Rectal smooth muscle tissue (tissue), 1 donor: ENCODE results near the gene NTRK3.

ENCODE experiments used
- H3K27ac ChIP-seq: one replicate; pipeline ENCODE4 v1.7.0; 2013; ENCODE audit warnings: low read depth, low read length, inconsistent platforms
- H3K27me3 ChIP-seq: one replicate; pipeline ENCODE4 v1.7.0; 2013; ENCODE audit warnings: low read length; ENCODE audit not compliant: control insufficient read depth, insufficient read depth
- H3K36me3 ChIP-seq: one replicate; pipeline ENCODE4 v1.7.0; 2013; ENCODE audit warnings: low read length; ENCODE audit not compliant: control insufficient read depth, insufficient read depth
- H3K4me1 ChIP-seq: one replicate; pipeline ENCODE4 v1.7.0; 2013; ENCODE audit warnings: low read length; ENCODE audit not compliant: control insufficient read depth, insufficient read depth
- H3K4me3 ChIP-seq: one replicate; pipeline ENCODE4 v1.7.0; 2013; ENCODE audit warnings: low read length
- H3K9ac ChIP-seq: one replicate; pipeline ENCODE4 v1.7.0; 2013; ENCODE audit warnings: low read length

Gene NTRK3

DNA sequence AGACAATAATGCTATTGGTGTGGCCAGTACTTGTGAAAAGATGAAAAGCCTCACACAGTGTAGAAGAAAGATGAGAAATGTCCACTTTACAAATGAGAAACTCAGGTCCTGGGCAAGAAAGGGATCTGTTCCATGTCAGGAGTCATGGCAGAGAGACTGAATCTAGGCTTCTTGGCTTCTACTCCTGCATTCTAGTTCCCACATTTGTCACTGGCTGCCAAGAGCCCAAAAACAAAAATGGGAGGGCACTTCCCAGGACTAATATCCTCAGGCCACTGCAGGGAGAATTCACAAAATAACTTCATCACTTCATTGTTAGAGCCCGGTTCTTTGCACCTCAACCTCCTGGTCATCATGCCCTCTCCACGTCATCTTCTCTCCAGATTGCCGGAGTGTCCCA lies 337.5 kb downstream of the NTRK3 start:
- no peak overlapping the region for H3K27ac ChIP-seq
- H3K4me3 ChIP-seq = no peak overlapping the region

DNA sequence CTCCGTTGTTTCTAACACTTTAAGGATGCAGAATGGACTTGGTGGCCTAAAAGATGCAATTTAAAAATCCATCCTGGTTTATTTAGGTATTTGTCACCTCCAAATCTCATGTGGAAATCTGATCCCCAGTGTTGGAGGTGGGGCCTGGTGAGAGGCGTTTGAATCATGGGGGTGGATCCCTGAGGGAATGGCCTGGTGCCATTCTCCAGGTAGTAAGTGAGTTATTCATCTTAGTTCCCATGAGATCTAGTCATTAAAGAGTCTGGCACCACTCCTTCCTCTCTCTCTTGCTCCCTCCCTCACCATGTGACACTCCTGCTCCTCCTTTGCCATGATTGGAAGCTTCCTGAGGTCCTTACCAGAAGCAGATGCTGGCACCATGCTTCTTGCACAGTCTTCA lies 339.1 kb downstream of the NTRK3 start:
- H3K9ac ChIP-seq = no peak overlapping the region
- no peak overlapping the region for H3K4me3 ChIP-seq
- H3K4me1 ChIP-seq = no peaks in the 10 kb centered on the region
- no peak overlapping the region for H3K27ac ChIP-seq
- H3K36me3 ChIP-seq = no peaks in the 10 kb centered on the region
- H3K27me3 ChIP-seq = no peaks in the 10 kb centered on the region

More for the DNA sequence above, 337.5 kb downstream of the NTRK3 start:
- no peaks in the 10 kb centered on the region for H3K4me1 ChIP-seq
- no peaks in the 10 kb centered on the region for H3K36me3 ChIP-seq
- H3K27me3 ChIP-seq = no peaks in the 10 kb centered on the region
- no peak overlapping the region for H3K9ac ChIP-seq

DNA sequence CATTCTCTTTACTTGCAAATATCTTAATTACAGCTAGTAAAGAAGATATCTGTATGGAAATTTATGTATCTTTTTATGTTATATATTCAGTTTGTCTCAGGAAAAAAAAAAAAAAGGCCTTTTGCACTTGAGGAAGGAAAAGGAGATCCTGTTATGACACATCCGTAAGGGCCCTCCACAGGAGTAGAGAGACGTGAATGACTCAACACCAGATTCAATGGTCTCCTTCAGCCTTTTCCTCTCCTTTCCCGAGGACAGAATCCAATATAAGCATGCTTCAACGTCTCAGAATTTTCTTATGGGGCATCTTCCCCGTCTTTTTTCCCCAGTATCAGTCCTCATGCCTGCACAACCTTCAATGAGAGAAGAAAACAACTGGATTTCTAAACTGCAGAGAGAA lies 340.3 kb downstream of the NTRK3 start:
- Histone ChIP-seq H3K4me3 (no peak overlapping the region), H3K4me1 (no peaks in the 10 kb centered on the region), H3K27ac (no peak overlapping the region), H3K9ac (no peak overlapping the region), H3K27me3 (no peaks in the 10 kb centered on the region), H3K36me3 (no peaks in the 10 kb centered on the region)

DNA sequence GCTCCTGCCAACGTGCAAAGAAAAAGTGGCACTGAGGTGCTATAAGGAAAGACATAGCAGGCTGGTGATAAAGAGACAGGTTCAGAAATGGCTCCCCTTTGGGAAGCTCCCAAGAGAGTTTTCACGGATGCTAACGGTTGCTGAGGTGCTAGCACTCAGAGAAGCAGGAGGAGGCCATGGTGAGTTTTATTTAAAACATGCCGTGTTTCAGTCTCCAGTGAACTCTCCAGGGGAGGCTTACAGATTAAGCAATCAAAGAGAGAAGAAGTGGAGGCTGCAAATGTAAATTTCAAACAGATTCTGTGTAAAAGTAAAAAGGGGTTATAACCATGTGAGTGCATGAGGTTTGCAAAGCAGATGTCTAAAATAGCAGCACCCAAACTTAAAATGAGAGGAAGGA lies 346.2 kb downstream of the NTRK3 start:
- Histone ChIP-seq H3K4me3 (no peak overlapping the region), H3K27me3 (no peaks in the 10 kb centered on the region), H3K4me1 (no peaks in the 10 kb centered on the region), H3K27ac (no peak overlapping the region), H3K9ac (no peak overlapping the region), H3K36me3 (no peaks in the 10 kb centered on the region)

DNA sequence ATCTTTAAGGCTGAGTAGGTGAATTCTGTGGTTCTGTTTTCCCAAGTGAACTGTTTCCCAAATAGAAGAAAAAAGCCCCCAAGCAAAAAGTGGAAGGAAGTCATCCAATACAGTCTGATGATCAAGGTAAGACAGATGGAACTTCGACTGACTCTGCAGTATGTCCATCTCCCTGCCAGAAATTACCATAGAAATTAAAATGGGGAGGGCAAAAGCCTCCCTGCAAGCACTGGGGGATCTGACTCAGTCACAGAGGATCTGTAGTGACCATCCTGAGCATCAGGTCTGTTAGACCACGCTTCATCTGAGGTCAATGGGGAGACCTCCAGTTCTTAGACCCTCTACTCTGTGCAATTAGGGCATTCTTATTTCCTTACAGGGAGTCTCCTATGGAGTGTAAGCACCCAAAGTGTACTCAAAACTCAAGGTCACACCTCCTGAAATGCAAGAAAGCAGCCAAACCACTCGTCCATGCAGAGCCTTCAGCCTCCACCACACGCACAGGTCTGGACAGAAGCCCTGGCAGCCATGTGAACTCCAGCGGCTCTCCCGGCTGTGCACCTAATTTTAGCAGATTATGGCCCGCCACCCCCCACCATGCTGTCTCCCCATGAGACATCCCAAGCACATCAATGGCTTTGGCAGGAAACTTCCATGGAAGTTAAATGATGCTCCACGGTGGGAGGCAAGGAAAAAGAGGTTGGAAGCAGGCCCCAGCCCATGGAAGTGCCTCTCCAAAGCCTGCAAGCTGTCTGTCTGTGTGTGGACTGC lies 348.7 kb downstream of the NTRK3 start:
- Histone ChIP-seq H3K36me3 (no peaks in the 10 kb centered on the region), H3K27ac (no peak overlapping the region), H3K27me3 (no peaks in the 10 kb centered on the region), H3K4me1 (no peaks in the 10 kb centered on the region), H3K9ac (no peak overlapping the region), H3K4me3 (no peak overlapping the region)

DNA sequence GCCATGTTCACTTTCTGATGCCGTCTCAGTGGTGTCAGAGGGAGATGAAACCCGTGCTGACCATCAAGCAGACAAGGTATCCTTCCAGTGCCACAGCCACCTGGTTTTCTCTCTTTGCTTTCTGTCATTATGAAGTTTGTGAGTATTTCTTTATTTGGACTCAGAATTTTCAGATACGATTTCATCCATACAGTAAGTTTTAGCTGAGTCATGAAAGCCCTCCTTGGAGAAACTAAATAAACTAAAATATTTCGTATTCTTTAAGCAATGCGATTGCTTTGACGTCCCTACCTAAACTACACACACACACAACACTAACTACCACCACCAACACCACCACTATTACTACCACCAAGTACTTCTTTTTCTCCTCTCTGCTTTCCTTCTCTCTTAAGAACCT lies 350.1 kb downstream of the NTRK3 start:
- Histone ChIP-seq H3K4me1 (no peaks in the 10 kb centered on the region), H3K27ac (no peak overlapping the region), H3K27me3 (no peaks in the 10 kb centered on the region), H3K36me3 (no peaks in the 10 kb centered on the region), H3K4me3 (no peak overlapping the region), H3K9ac (no peak overlapping the region)

DNA sequence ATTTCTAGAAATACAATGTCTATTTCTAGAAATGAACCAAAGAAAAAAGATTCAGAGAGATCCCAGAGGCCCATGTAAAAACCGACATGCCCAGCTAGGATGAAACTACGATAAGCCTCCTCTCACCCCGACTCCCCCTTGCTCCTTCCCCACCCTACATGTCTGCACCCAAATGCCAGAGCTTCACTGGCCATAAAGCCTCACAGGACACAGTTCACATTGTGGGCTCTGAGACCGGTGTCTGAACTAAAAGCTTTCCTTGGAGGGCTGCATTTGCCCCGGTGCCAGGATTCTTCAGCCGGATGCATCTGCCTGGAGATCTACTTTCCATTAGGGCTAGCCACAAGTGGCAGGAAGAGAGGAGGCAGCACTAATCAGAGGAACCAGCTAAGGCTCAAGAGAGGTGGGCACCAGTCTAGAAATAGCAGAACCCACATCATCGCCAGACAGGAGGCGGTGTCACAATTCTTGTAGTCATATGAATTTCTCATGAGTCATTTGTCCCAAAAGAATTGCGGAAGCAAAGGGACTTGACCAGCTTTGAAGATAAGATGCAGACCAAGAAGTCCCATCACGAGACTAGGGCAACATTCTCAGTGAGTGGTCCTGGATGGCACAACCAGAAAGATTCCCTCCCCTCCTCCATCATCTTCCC lies 353.6 kb downstream of the NTRK3 start:
- H3K27me3 ChIP-seq = no peaks in the 10 kb centered on the region
- H3K9ac ChIP-seq = no peak overlapping the region
- no peak overlapping the region for H3K4me3 ChIP-seq
- no peak overlapping the region for H3K27ac ChIP-seq
- no peaks in the 10 kb centered on the region for H3K36me3 ChIP-seq
- H3K4me1 ChIP-seq = no peaks in the 10 kb centered on the region

DNA sequence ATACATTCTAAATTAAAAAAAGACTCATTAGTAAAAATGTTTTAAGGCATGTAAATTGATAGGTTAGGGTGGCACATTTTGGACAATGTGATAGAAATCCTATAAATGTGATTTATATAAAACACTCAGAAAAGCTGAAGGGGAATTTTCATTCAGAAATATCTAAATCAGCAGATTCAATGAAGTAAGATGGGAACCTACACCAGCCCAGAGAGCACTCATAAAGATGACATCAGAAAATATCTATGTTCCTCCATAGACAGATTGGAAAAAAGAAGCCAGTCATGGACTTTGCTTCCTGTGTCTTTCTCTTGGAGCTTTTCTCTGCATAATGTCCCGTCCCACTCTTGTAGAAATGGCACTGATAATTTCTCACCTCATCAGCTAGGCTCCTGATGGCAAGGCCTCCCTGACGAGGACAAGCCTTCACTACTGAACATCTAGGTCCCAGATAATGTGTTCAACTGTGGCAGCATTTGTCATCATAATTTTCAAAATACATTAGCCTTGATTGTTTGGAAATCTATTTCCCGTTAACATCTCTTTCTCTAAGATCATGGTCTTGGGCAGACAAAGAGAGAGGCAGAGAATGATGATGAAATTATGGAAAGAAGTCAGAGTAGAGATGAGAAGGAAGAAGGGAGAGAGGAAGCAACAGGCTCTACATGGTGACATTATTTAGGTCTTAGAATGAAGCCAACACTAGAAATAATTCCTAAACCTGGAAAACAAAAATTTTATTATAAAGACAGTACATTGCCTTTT lies 354.4 kb downstream of the NTRK3 start:
- Histone ChIP-seq H3K27me3 (no peaks in the 10 kb centered on the region), H3K4me1 (no peaks in the 10 kb centered on the region), H3K36me3 (no peaks in the 10 kb centered on the region), H3K9ac (no peak overlapping the region), H3K27ac (no peak overlapping the region), H3K4me3 (no peak overlapping the region)

DNA sequence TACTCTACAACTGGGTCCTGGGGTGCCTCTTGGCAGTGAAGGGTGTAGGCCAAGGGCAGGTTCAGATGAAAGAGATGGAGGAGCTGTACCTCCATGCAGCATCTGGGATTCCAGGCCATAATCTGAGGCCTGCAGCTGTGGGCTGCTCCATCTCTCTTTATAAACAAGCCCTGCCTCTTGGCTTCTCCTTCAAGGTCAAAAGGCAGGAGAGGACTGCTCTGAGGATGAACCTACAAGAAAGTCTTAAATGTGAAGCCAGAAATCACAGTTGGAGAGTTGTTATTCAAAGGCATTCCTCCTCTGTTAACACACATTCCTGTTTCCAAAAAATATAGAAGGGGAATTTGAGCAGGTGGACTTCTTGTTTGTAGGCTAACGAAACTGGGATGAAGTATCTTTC lies 355.5 kb downstream of the NTRK3 start:
- no peaks in the 10 kb centered on the region for H3K36me3 ChIP-seq
- no peak overlapping the region for H3K9ac ChIP-seq
- H3K27ac ChIP-seq = no peak overlapping the region
- no peaks in the 10 kb centered on the region for H3K27me3 ChIP-seq
- H3K4me1 ChIP-seq = no peaks in the 10 kb centered on the region
- no peak overlapping the region for H3K4me3 ChIP-seq

DNA sequence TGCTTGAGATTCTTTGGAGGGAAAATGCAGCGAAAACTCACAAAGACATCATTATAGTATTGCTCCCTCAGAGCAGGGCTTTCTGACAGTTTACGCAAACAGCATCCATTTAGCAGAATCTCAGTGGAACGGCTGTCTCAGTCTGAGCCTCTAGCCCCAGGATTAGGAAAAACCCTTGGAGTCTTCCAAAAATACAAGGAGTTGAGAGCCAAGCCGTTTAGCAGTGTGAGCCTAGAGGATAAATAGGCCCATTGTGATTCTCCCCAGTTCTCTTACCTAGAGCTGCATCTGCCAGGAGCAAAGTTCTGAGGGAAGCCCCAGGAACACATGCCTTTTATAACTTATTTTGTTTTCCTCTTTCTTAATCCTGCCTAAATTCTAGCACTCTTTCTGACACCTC lies 359.6 kb downstream of the NTRK3 start:
- H3K9ac ChIP-seq = no peak overlapping the region
- no peaks in the 10 kb centered on the region for H3K4me1 ChIP-seq
- H3K27ac ChIP-seq = no peak overlapping the region
- H3K36me3 ChIP-seq = no peaks in the 10 kb centered on the region
- H3K4me3 ChIP-seq = no peak overlapping the region
- H3K27me3 ChIP-seq = no peaks in the 10 kb centered on the region

DNA sequence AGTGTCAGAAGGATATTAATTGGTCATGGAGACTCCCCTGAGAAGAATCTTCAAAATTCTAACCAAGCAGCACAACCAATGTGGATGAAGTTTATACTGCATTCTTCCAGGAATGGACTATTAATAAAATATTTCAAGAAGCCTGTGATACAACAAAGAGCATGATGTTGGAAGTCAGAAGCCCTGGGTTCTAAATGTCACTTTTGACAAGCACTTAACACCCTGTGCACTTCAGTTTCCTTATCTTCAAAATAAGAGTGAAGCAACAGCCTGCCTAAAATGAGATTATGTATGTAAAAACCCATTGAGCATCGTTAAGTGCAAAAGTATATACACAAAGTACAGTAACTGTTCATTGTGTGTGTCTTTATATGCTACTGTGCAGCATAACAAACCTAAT lies 369.4 kb downstream of the NTRK3 start:
- no peak overlapping the region for H3K9ac ChIP-seq
- H3K27me3 ChIP-seq = no peaks in the 10 kb centered on the region
- H3K36me3 ChIP-seq = no peaks in the 10 kb centered on the region

DNA sequence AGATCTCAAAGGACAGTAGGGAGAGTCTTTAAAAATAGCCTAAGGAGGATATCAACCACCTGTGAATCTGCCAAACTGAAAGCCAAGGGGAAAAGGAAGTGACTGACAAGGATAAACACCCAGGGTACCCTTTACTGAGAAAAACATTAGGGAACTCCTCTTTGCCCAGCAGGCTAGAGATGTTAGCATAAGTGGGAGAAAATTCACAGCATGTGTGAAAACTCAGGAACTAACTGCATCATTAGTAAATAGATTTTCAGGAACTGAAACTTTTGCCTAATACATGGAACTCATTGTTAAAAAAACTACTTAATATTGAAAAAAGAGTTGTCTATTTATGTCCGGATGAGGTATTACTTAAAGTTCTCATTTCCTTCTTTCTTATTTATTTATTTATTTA lies 375.5 kb downstream of the NTRK3 start:
- Histone ChIP-seq H3K4me3 (no peak overlapping the region), H3K27me3 (no peaks in the 10 kb centered on the region), H3K27ac (no peak overlapping the region), H3K36me3 (no peaks in the 10 kb centered on the region), H3K9ac (no peak overlapping the region), H3K4me1 (no peaks in the 10 kb centered on the region)

More for the DNA sequence above, 369.4 kb downstream of the NTRK3 start:
- Histone ChIP-seq H3K4me1 (no peaks in the 10 kb centered on the region), H3K27ac (no peak overlapping the region), H3K4me3 (no peak overlapping the region)
